ENCODE measurements around the gene RNF144A.

DNA sequence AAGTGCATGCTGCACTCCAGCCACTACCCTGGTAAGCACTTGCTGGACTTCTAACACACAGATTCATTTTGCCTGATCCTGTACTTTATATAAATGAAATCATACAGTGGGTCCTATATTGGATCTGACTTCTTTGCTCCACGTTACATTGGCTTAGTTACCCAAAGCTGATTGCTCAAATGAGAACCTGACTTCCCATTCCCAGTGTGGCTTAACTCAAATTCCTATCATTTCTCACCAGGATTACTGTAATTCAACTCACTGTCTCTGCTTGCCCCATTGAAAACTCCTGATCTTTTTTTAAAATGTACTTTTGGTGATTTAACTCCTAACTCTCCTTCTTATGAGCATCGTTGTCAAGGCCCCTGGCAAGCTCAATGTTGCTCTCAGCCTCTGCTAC, 38.2 kb upstream of the RNF144A start:
- TF ChIP-seq, protein P1, sequence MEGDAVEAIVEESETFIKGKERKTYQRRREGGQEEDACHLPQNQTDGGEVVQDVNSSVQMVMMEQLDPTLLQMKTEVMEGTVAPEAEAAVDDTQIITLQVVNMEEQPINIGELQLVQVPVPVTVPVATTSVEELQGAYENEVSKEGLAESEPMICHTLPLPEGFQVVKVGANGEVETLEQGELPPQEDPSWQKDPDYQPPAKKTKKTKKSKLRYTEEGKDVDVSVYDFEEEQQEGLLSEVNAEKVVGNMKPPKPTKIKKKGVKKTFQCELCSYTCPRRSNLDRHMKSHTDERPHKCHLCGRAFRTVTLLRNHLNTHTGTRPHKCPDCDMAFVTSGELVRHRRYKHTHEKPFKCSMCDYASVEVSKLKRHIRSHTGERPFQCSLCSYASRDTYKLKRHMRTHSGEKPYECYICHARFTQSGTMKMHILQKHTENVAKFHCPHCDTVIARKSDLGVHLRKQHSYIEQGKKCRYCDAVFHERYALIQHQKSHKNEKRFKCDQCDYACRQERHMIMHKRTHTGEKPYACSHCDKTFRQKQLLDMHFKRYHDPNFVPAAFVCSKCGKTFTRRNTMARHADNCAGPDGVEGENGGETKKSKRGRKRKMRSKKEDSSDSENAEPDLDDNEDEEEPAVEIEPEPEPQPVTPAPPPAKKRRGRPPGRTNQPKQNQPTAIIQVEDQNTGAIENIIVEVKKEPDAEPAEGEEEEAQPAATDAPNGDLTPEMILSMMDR (conservative IDR thresholded peaks at IDR 0.05; ENCODE audit: low read depth, low read length): no peak
- TF ChIP-seq EZH2 (IDR thresholded peaks at IDR 0.05; ENCODE audit: low read length, unreplicated experiment) (no peak), EZH2phosphoT487 (IDR thresholded peaks at IDR 0.05; ENCODE audit: borderline replicate concordance, low read length) (no peak)
